C4-2B (cell line): Measurements from ENCODE around the gene OMP.

Experiments
- ZFX ChIP-seq: fragments of 450-650 bp; IDR thresholded peaks from 2 replicates; pipeline ENCODE4 v1.6.1; 2017
- TF ChIP-seq, protein P1 (sequence below): fragments of 450-650 bp; conservative IDR thresholded peaks from 2 replicates; pipeline ENCODE4 v1.5.1; 2017; ENCODE audit warnings: mild to moderate bottlenecking

DNA sequence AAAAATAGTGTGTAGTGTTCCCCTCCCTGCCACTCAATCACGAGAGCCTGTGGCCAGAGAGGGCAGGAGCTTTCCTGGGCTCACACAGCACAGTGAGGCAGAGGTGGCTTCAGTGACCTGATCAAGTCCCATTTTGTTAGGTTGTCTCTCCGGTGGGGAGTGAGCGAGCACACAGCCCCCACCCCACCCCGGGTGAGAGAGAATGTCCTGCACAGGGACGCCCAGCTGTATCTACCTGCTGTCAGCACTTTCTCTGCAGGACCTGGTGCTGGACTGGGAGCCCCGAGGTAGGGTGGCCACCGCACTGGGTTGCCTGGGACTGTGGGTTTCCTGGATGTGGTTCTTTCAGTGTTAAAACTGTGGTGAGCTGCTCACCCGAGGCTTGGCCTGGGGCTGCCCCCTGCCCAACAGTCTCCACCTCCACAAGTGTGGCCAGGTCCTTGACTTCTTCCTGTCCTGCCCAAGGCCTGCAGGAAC, 29.8 kb upstream of the OMP start:
- TF ChIP-seq, protein P1, sequence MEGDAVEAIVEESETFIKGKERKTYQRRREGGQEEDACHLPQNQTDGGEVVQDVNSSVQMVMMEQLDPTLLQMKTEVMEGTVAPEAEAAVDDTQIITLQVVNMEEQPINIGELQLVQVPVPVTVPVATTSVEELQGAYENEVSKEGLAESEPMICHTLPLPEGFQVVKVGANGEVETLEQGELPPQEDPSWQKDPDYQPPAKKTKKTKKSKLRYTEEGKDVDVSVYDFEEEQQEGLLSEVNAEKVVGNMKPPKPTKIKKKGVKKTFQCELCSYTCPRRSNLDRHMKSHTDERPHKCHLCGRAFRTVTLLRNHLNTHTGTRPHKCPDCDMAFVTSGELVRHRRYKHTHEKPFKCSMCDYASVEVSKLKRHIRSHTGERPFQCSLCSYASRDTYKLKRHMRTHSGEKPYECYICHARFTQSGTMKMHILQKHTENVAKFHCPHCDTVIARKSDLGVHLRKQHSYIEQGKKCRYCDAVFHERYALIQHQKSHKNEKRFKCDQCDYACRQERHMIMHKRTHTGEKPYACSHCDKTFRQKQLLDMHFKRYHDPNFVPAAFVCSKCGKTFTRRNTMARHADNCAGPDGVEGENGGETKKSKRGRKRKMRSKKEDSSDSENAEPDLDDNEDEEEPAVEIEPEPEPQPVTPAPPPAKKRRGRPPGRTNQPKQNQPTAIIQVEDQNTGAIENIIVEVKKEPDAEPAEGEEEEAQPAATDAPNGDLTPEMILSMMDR = no peak
- no peak for TF ChIP-seq ZFX
